ENCODE measurements around the gene RRP1. TPM values are rescaled to one million over a fixed set of nuclear protein-coding genes. Genes with fewer than 3 reads are reported as not detected.

The RRP1 gene
- total and polyA plus RNA-seq, 2 of the 13 experiments (the other 11 are each of a cell fraction or from before 2014, with no cell fraction given), result 20.1 to 35.1 TPM

GRCh38 chr21:43783098-43783700, 6.2 kb upstream of the RRP1 start (continued):
- no peak for TF ChIP-seq TRAFD1 (CRISPR knock-in tag; IDR thresholded peaks at IDR 0.05; ENCODE audit: borderline replicate concordance)
- TF ChIP-seq MBNL3 (CRISPR knock-in tag; conservative IDR thresholded peaks at IDR 0.05), result no peak
- TF ChIP-seq IKZF4 (CRISPR knock-in tag; IDR thresholded peaks at IDR 0.05; ENCODE audit: borderline replicate concordance, low read depth, not compliant biosample characterization), result no peak
- no peak for TF ChIP-seq RAD21 (CRISPR knock-in tag; IDR thresholded peaks at IDR 0.05)
- TF ChIP-seq CBX5 (CRISPR knock-in tag; IDR thresholded peaks at IDR 0.05; ENCODE audit: borderline replicate concordance), result peak; percentile 92; the same call in 1 of the 2 replicates
- TF ChIP-seq ATRX (CRISPR knock-in tag; IDR thresholded peaks at IDR 0.05; ENCODE audit: borderline replicate concordance), result no peak
- no peak for TF ChIP-seq RARG (CRISPR knock-in tag; IDR thresholded peaks at IDR 0.05; ENCODE audit: low read depth)
- no peak for TF ChIP-seq PREB (CRISPR knock-in tag; IDR thresholded peaks at IDR 0.05)
- TF ChIP-seq HOXA9 (CRISPR knock-in tag; IDR thresholded peaks at IDR 0.05; ENCODE audit: borderline replicate concordance), result no peak
- peak; percentile 79 for TF ChIP-seq HNF4A (CRISPR knock-in tag; IDR thresholded peaks at IDR 0.05)
- no peak for TF ChIP-seq NR1H2 (CRISPR knock-in tag; IDR thresholded peaks at IDR 0.05; ENCODE audit: borderline replicate concordance, low read depth)
- TF ChIP-seq ZZZ3 (CRISPR knock-in tag; IDR thresholded peaks at IDR 0.05; ENCODE audit: borderline replicate concordance), result no peak
- TF ChIP-seq SOX5 (CRISPR knock-in tag; IDR thresholded peaks at IDR 0.05; ENCODE audit: borderline replicate concordance), result peak; percentile 90
- peak; percentile 69 for TF ChIP-seq TGIF2 (CRISPR knock-in tag; IDR thresholded peaks at IDR 0.05)
- TF ChIP-seq FOXO4 (CRISPR knock-in tag; conservative IDR thresholded peaks at IDR 0.05), result no peak
- TF ChIP-seq, protein P1, sequence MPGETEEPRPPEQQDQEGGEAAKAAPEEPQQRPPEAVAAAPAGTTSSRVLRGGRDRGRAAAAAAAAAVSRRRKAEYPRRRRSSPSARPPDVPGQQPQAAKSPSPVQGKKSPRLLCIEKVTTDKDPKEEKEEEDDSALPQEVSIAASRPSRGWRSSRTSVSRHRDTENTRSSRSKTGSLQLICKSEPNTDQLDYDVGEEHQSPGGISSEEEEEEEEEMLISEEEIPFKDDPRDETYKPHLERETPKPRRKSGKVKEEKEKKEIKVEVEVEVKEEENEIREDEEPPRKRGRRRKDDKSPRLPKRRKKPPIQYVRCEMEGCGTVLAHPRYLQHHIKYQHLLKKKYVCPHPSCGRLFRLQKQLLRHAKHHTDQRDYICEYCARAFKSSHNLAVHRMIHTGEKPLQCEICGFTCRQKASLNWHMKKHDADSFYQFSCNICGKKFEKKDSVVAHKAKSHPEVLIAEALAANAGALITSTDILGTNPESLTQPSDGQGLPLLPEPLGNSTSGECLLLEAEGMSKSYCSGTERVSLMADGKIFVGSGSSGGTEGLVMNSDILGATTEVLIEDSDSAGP (CRISPR knock-in tag; IDR thresholded peaks at IDR 0.05; ENCODE audit: borderline replicate concordance), result peak; percentile 64
- TF ChIP-seq ARNT (IDR thresholded peaks at IDR 0.05), result no peak
- TF ChIP-seq TARDBP (CRISPR knock-in tag; IDR thresholded peaks at IDR 0.05), result peak; percentile 98
- no peak for TF ChIP-seq THAP9 (CRISPR knock-in tag; IDR thresholded peaks at IDR 0.05; ENCODE audit: borderline replicate concordance)
- TF ChIP-seq ATF7 (IDR thresholded peaks at IDR 0.05), result no peak
- TF ChIP-seq ATF7 (CRISPR knock-in tag; IDR thresholded peaks at IDR 0.05), result no peak; the same call in 1 of the 2 replicates
- no peak for TF ChIP-seq SP1 (IDR thresholded peaks at IDR 0.05)
- TF ChIP-seq SP1 (CRISPR knock-in tag; IDR thresholded peaks at IDR 0.05), result no peak
